PFSK-1 (cell line): ENCODE data around the gene TMEM26.

Experiments used
- POLR2AphosphoS5 ChIP-seq: IDR thresholded peaks from 2 replicates; pipeline ENCODE4 v1.6.1; 2012; ENCODE audit warnings: low read depth, mild to moderate bottlenecking, control low read depth, low read length, moderate library complexity
- REST ChIP-seq, 2 experiments: IDR thresholded peaks; 2 replicates each; pipeline versions ENCODE4 v1.6.1 to v1.8.0; 2011 to 2012; ENCODE audit warnings: low read depth in 2 of 2, low read length in 2 of 2, control low read depth in 1 of 2, inconsistent platforms in 1 of 2, mild to moderate bottlenecking in 1 of 2, moderate library complexity in 1 of 2; ENCODE audit not compliant: insufficient read depth in 1 of 2
- SIN3A ChIP-seq: IDR thresholded peaks from 2 replicates; pipeline ENCODE4 v1.6.1; 2012; ENCODE audit warnings: mild to moderate bottlenecking, low read length, moderate library complexity, borderline replicate concordance; ENCODE audit not compliant: insufficient read depth
- TAF1 ChIP-seq: IDR thresholded peaks from 2 replicates; pipeline ENCODE4 v1.6.1; 2012; ENCODE audit warnings: low read length, control low read depth, borderline replicate concordance; ENCODE audit not compliant: insufficient read depth

GRCh38 chr10:61404751-61405150 lies 48.4 kb downstream of the TMEM26 start:
- TF ChIP-seq REST (IDR thresholded peaks at IDR 0.05; ENCODE audit: insufficient read depth in 1 of 2, low read depth in 2 of 2, low read length in 2 of 2) (no peak), POLR2AphosphoS5 (no peak), SIN3A (no peak), TAF1 (no peak)
